ENCODE results near the gene INPP5D.
A peak's percentile ranks its signal among the peaks of the same experiment; 100 is the strongest.

INPP5D gene

GRCh38 chr2:233053928-233054784 lies 6.0 kb upstream of the INPP5D start:
- TF ChIP-seq RAD21 (IDR thresholded peaks at IDR 0.05; ENCODE audit: low read depth) = peak; percentile 96
- 0 out of 2 replicates have a peak, but pooled peaks have one; percentile 29 for TF ChIP-seq TAF1 (IDR thresholded peaks at IDR 0.05; ENCODE audit: low read depth)
- no peak for TF ChIP-seq CEBPB (IDR thresholded peaks at IDR 0.05)
- 0 out of 2 replicates have a peak, but pooled peaks have one; percentile 39 for TF ChIP-seq TCF12 (IDR thresholded peaks at IDR 0.05; ENCODE audit: low read depth)
- TF ChIP-seq YY1 (IDR thresholded peaks at IDR 0.05; ENCODE audit: low read depth) = no peak

GRCh38 chr2:233055362-233055761 lies 4.8 kb upstream of the INPP5D start:
- TF ChIP-seq EP300 (IDR thresholded peaks at IDR 0.05; ENCODE audit: borderline replicate concordance) = no peak
- no peak for TF ChIP-seq CEBPB (IDR thresholded peaks at IDR 0.05)

- no peak for TF ChIP-seq REST (IDR thresholded peaks at IDR 0.05; ENCODE audit: low read depth)
- TF ChIP-seq MAX (IDR thresholded peaks at IDR 0.05) = no peak
- no peak for TF ChIP-seq TEAD4 (IDR thresholded peaks at IDR 0.05)
- no peak for TF ChIP-seq TAF1 (IDR thresholded peaks at IDR 0.05; ENCODE audit: low read depth)
- no peak for TF ChIP-seq TCF12 (IDR thresholded peaks at IDR 0.05; ENCODE audit: low read depth)
- TF ChIP-seq USF1 (IDR thresholded peaks at IDR 0.05) = no peak
- no peak for TF ChIP-seq FOXM1 (IDR thresholded peaks at IDR 0.05; ENCODE audit: borderline replicate concordance, low read depth)
- no peak for TF ChIP-seq RAD21 (IDR thresholded peaks at IDR 0.05; ENCODE audit: low read depth)
- TF ChIP-seq CREB1 (IDR thresholded peaks at IDR 0.05; ENCODE audit: low read depth) = no peak
- no peak for TF ChIP-seq NFIC (IDR thresholded peaks at IDR 0.05)
- no peak for TF ChIP-seq ZBTB7A (IDR thresholded peaks at IDR 0.05; ENCODE audit: low read depth)
- no peak for TF ChIP-seq YY1 (IDR thresholded peaks at IDR 0.05; ENCODE audit: low read depth)
- TF ChIP-seq EP300 (IDR thresholded peaks at IDR 0.05; ENCODE audit: borderline replicate concordance) = no peak
- no peak for TF ChIP-seq EGR1 (IDR thresholded peaks at IDR 0.05)
- TF ChIP-seq CEBPB (IDR thresholded peaks at IDR 0.05) = no peak
Observed at GRCh38 chr2:233056961-233057605, 3.1 kb upstream of the INPP5D start.

GRCh38 chr2:233058717-233059546 lies 1.2 kb upstream of the INPP5D start:
- no peak for TF ChIP-seq MAX (IDR thresholded peaks at IDR 0.05)

GRCh38 chr2:233059547-233059796 lies 670 bp upstream of the INPP5D start:
- TF ChIP-seq CEBPB (IDR thresholded peaks at IDR 0.05) (no peak), RAD21 (IDR thresholded peaks at IDR 0.05; ENCODE audit: low read depth) (peak; percentile 49; the same call in 1 of the 2 replicates)

- no peak for TF ChIP-seq NFIC (IDR thresholded peaks at IDR 0.05)
- TF ChIP-seq TCF12 (IDR thresholded peaks at IDR 0.05; ENCODE audit: low read depth) = no peak
- no peak for TF ChIP-seq USF1 (IDR thresholded peaks at IDR 0.05)
- no peak for TF ChIP-seq CREB1 (IDR thresholded peaks at IDR 0.05; ENCODE audit: low read depth)
- TF ChIP-seq RAD21 (IDR thresholded peaks at IDR 0.05; ENCODE audit: low read depth) = no peak
- TF ChIP-seq REST (IDR thresholded peaks at IDR 0.05; ENCODE audit: low read depth) = no peak
- no peak for TF ChIP-seq TEAD4 (IDR thresholded peaks at IDR 0.05)
- TF ChIP-seq FOXM1 (IDR thresholded peaks at IDR 0.05; ENCODE audit: borderline replicate concordance, low read depth) = no peak
- no peak for TF ChIP-seq MAX (IDR thresholded peaks at IDR 0.05)
- no peak for TF ChIP-seq EP300 (IDR thresholded peaks at IDR 0.05; ENCODE audit: borderline replicate concordance)
- no peak for TF ChIP-seq CEBPB (IDR thresholded peaks at IDR 0.05)
- no peak for TF ChIP-seq ZBTB7A (IDR thresholded peaks at IDR 0.05; ENCODE audit: low read depth)
- TF ChIP-seq YY1 (IDR thresholded peaks at IDR 0.05; ENCODE audit: low read depth) = no peak
- no peak for TF ChIP-seq TAF1 (IDR thresholded peaks at IDR 0.05; ENCODE audit: low read depth)
- TF ChIP-seq EGR1 (IDR thresholded peaks at IDR 0.05) = no peak
Observed at GRCh38 chr2:233060501-233060979, 398 bp downstream of the INPP5D start.
